ENCODE data around the gene MIGA1.
"Not testable (repeated sequence)": the region's sequence is repeated elsewhere in the genome, so short reads cannot be mapped to it uniquely, and the experiment has no call there.

MIGA1 gene

GRCh38 chr1:77850082-77850481 is 70.6 kb downstream of the MIGA1 start:
- no peak for DNase-seq

GRCh38 chr1:77857552-77857951 is 78.1 kb downstream of the MIGA1 start:
- peak; percentile 24 for DNase-seq

GRCh38 chr1:77858725-77859124 is 79.3 kb downstream of the MIGA1 start:
- DNase-seq: no peak

GRCh38 chr1:77859248-77859647 is 79.8 kb downstream of the MIGA1 start:
- no peak for DNase-seq

GRCh38 chr1:77866296-77866695 is 86.8 kb downstream of the MIGA1 start:
- DNase-seq: no peak

GRCh38 chr1:77872645-77873044 is 93.2 kb downstream of the MIGA1 start:
- no peak for DNase-seq

GRCh38 chr1:77873461-77873860 is 94.0 kb downstream of the MIGA1 start:
- DNase-seq: no peak

GRCh38 chr1:77874804-77875445 is 95.5 kb downstream of the MIGA1 start:
- DNase-seq: peak; percentile 46

GRCh38 chr1:77876884-77877283 is 97.4 kb downstream of the MIGA1 start:
- peak; percentile 59 for DNase-seq

- no peak for DNase-seq
Observed at GRCh38 chr1:77881061-77881460, 101.6 kb downstream of the MIGA1 start.

GRCh38 chr1:77882411-77882810 is 103.0 kb downstream of the MIGA1 start:
- DNase-seq: no peak

GRCh38 chr1:77888081-77888780 is 108.8 kb downstream of the MIGA1 start, which contains the start of gene NEXN:
NEXN (plus strand) TSS chr1:77888624; CDS start chr1:77916107, 27,483 bp downstream.
- DNase-seq: peak; percentile 89

- peak; percentile 69 for DNase-seq
Observed at GRCh38 chr1:77888781-77889642, 109.6 kb downstream of the MIGA1 start.

- peak; percentile 80 for DNase-seq
Observed at GRCh38 chr1:77889671-77890070, 110.2 kb downstream of the MIGA1 start.

GRCh38 chr1:77891200-77891599 is 111.8 kb downstream of the MIGA1 start:
- no peak for DNase-seq

- no peak for DNase-seq
Observed at GRCh38 chr1:77899647-77900320, 120.3 kb downstream of the MIGA1 start.

GRCh38 chr1:77900687-77901293 is 121.3 kb downstream of the MIGA1 start:
- DNase-seq: peak; percentile 63

GRCh38 chr1:77905603-77906002 is 126.2 kb downstream of the MIGA1 start:
- DNase-seq: no peak

- DNase-seq: no peak
Observed at GRCh38 chr1:77906019-77906545, 126.6 kb downstream of the MIGA1 start.

GRCh38 chr1:77906624-77907023 is 127.2 kb downstream of the MIGA1 start:
- DNase-seq: no peak

GRCh38 chr1:77910116-77910515 is 130.7 kb downstream of the MIGA1 start:
- DNase-seq: no peak

- not testable (repeated sequence) for DNase-seq
Observed at GRCh38 chr1:77918918-77919317, 139.5 kb downstream of the MIGA1 start.
